OCI-LY1 (cell line): Measurements from ENCODE around the gene IQGAP3.

Experiments
- EZH2 ChIP-seq: fragments of 200-600 bp; sonication (generic), shearing (Covaris generic); IDR thresholded peaks from 2 replicates; pipeline ENCODE4 v1.8.0; 2017; ENCODE audit warnings: borderline replicate concordance, mixed run types, mild to moderate bottlenecking, antibody characterized with exemption, low read length, moderate library complexity, mixed read lengths
- TF ChIP-seq, protein P1 (sequence below): fragments of 200-600 bp; sonication (generic), shearing (Covaris generic); IDR thresholded peaks from 2 replicates; pipeline ENCODE4 v1.5.1; 2017; ENCODE audit warnings: mild to moderate bottlenecking, antibody characterized with exemption, low read length, moderate library complexity, mixed read lengths

DNA sequence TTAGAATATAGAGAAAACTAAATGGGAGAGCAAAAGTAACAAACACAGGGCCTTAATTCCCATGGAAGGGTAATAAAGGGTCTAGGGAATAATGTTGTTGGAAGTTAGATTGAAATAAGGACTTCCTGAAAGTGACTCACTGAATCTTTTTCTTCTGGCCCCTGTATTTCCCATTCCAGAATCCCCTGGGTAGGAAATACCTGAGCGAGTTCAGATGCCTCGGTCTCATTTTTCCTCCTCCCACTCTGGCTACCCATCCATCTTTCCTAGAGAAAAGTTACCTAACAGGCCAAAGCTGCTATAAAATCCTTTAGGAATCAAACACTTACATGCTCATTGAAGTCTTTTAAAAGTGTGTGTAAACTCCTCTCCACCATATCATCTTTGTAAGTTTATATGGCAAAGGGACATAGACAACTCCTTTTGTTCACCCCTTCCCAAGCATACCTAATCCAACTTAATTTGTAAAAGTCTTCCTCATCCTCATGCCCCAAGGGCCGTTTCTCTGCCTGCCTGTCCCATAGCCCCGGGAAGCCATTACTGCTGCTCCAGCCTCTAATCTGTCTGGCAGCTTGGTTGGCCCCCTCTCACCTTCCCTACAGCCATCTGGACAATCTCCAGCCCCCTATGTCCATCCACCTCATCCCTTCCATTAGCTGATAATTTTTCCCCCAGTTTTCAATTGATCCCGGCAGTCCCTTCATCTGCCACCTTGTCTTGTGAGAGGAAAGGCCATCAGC, 68.5 kb downstream of the IQGAP3 start:
- no peak for TF ChIP-seq EZH2
- TF ChIP-seq, protein P1, sequence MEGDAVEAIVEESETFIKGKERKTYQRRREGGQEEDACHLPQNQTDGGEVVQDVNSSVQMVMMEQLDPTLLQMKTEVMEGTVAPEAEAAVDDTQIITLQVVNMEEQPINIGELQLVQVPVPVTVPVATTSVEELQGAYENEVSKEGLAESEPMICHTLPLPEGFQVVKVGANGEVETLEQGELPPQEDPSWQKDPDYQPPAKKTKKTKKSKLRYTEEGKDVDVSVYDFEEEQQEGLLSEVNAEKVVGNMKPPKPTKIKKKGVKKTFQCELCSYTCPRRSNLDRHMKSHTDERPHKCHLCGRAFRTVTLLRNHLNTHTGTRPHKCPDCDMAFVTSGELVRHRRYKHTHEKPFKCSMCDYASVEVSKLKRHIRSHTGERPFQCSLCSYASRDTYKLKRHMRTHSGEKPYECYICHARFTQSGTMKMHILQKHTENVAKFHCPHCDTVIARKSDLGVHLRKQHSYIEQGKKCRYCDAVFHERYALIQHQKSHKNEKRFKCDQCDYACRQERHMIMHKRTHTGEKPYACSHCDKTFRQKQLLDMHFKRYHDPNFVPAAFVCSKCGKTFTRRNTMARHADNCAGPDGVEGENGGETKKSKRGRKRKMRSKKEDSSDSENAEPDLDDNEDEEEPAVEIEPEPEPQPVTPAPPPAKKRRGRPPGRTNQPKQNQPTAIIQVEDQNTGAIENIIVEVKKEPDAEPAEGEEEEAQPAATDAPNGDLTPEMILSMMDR, result no peak
